Vagina (tissue), 2 donors: ENCODE measurements around the gene NEDD4L.

Source experiments
- CTCF ChIP-seq, 3 experiments: fragments of 450-650 bp in 2 of 3; fragments of 200-600 bp in 1 of 3; sonication (generic) in 1 of 3; IDR thresholded peaks; one replicate each; pipeline ENCODE4 v1.5.1; 2017 to 2019; ENCODE audit warnings: antibody characterized with exemption in 3 of 3, mild to moderate bottlenecking in 2 of 3, moderate library complexity in 2 of 3
- POLR2A ChIP-seq, 2 donors: fragments of 450-650 bp; IDR thresholded peaks; one replicate each; pipeline ENCODE4 v1.6.1; 2017; ENCODE audit warnings: antibody characterized with exemption in 2 of 2, mild to moderate bottlenecking in 2 of 2, moderate library complexity in 2 of 2

- no peak for TF ChIP-seq CTCF (IDR thresholded peaks at IDR 0.05)
- TF ChIP-seq POLR2A (IDR thresholded peaks at IDR 0.05) = no peak
These were observed 271.8 kb downstream of the NEDD4L start for GRCh38 chr18:58315739-58316215.
